Left ventricle myocardium superior (tissue), 1 donor: ENCODE data around the gene RGCC. TPM values are rescaled to one million over a fixed set of nuclear protein-coding genes. Genes with fewer than 3 reads are reported as not detected.
A peak's percentile ranks its signal among the peaks of the same experiment; 100 is the strongest.
"Not testable (repeated sequence)": the region's sequence is repeated elsewhere in the genome, so short reads cannot be mapped to it uniquely, and the experiment has no call there.

Experiments
- ATAC-seq: fragments of 200-7000 bp; cut with Tn5 transposase; one replicate; pipeline ENCODE4 v1.9.1; 2020; ENCODE audit warnings: mild to moderate bottlenecking, moderate library complexity
- DNase-seq: peaks from one replicate; pipeline ENCODE4 v3.0.0-alpha.2; 2020
- intact Hi-C: fragments of 100-400 bp; cut with micrococcal nuclease; formaldehyde crosslinking; loops from one replicate; pipeline ENCODE4 v1.11.0; 2022
- long read RNA-seq: library from polyadenylated mRNA; unstranded; transcript quantifications from one replicate; pipeline ENCODE4 v2.0.0, GENCODE V29; 2021
- total RNA-seq: library from RNA; stranded (reverse); fragmentation: NEBNext Ultra II Directional; extraction: Animal tissue kit (Norgen Biotek cat#: 25700); gene quantifications from one replicate; pipeline ENCODE4 v1.2.1, GENCODE V29; 2021
- donor health status: DM: no; HTN: yes; CAD: no; lungs with severe emphysema.

RGCC gene, protein sequence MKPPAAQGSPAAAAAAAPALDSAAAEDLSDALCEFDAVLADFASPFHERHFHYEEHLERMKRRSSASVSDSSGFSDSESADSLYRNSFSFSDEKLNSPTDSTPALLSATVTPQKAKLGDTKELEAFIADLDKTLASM
- total RNA-seq = 40.2 TPM
- long read RNA-seq, transcript RGCC-201 (5 exons, 960 nt) = major isoform, 58 of 62 reads
- long read RNA-seq, partial matches to known transcripts = 1 of 62 reads
- long read RNA-seq, other reads (novel, unspliced or antisense) = 3 of 62 reads

DNA sequence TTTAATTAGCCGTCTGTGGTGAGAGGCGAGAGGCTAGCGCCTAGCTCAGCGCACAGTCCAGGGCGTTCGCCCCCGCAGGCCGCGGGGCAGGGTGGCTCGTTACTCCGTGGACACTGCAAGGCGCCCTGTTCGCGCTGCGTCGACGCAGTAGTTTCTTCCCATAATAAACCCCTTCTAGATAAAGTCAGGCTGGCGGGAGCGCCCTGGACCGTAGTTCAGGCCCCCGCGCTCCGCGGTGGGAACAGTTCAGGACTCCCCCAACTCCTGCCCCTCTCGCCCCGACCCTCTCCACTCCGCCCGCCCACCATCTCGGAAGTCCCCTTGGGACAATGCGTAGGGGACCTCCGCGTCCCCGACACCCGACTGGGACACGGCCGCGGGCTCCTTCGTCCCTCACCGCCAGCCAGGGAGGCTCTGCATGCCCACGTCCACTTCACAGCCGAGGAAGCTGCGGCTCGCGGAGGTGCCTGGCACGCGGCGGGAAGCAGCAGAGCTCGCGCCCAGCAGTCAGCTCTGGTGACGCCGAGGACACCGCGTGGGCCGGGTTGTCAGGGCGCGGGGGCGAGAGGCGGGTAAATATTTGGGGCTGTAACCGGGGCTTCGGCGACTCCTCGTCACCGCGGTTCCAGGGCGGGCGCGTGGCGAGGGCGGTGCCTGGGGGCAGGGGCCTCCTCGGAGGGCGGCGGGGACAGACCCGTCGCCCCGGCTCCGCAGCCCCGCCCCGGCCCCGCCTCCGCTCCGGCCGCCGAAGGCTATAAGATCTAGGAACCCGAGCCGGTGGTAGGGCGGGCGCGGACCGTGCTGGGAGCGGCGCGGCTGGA lies at the start of gene RGCC:
Gene RGCC, plus strand, starts transcription at position 783 of the 821 bp plus-strand sequence. CDS start 158 bp downstream, outside the sequence.
- intact Hi-C loops = loop anchor here (5.0 kb wide), 1 partner anchor 195 kb away; no protein-coding TSS in a partner anchor
- peak; percentile 93 for ATAC-seq
- DNase-seq = peak; percentile 88

DNA sequence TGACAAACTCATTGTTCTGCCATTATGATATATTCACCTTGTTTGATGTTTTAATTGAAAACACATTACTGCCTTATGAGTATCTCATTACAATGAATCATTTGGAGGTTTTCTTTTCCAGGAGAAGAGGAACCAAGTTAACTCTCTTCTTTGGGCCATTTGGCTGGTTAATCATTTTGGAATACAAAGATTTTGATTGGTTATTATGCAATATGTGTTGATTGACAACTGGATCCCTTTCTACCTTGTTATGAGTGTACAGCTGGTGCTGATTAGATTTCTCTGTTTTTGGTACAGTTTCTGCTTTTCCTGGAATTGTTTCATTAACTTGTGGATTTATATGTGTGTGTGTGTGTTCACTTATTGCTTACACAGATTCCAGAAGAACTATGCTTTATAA lies 49.2 kb upstream of the RGCC start:
- intact Hi-C loops = no loop called here
- no peak for ATAC-seq
- no peak for DNase-seq

DNA sequence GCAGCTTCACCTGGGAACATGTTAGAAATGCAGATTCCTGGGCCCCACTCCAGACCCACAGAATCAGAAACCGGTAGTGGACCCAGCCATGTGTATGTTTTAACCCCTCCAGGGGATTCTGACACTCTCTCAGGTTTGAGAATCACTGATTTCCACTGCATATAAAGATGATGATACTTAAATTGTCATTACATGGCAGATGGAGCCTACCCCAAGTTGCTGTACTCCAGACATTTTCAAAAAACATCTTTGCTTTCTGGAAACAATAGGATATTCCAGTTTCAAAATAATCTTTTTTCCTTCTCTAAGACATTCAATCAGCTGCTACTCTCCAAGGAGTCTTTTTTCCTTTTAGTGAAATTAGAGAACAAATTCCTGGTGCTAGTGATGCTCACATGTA lies 48.6 kb upstream of the RGCC start:
- DNase-seq (no peak), ATAC-seq (no peak)
- intact Hi-C loops = no loop called here

DNA sequence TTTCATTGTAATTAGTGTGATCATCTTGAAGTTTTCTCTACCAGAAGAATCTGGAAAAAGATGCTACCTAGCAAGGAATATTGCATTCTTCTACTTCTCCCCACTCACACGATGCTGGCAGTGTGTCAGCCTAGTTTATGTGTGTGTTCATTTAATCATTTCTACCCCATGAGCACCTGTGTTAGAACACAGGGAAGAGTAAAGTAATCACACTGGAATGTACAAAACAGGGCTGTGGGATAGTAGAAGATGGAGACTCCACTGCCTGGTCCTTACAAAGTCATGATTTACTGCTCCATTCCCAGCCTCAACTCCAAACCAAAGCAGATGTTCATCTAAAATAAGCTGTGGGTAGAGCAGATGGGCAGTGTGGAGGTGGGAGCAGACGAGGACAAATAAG lies 47.7 kb upstream of the RGCC start:
- no peak for ATAC-seq
- intact Hi-C loops = no loop called here
- no peak for DNase-seq

DNA sequence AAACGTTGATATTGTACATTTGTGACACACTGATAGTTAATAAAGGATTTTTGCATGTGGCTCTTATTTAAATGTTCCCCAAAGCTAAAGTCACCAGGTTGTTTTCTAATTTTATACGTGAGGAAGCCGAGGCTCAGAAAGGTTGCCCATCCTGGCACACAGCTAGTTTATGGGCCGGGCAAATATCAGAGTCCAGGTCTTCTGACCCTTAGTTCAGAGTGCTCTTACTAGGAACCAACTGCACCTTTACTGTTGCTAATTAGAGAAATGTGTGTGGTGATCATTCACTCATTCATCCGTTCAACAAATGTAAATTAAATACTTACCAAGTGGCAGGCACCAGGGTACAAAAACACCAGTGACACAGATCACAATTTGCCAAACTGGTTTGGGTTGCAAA lies 46.3 kb upstream of the RGCC start:
- no peak for ATAC-seq
- DNase-seq = no peak
- intact Hi-C loops = no loop called here

DNA sequence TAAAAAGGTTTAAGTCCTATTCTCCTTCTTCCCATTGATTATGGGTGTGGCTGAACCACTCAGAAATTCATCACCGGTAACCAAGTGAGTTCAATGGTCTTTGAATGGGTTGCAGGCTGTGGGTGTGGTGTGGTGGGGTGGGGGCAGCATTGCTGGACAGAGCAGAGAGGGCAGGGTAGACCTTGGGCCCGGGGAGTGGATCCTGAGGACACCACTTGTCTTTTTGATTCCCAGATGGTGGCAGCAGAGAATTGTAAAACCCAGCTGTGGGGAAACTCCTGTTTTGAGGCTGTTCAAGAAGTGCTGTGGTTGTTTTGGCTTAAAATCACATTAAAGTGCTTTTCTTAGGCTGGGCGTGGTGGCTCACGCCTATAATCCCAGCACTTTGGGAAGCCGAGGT lies 45.8 kb upstream of the RGCC start:
- intact Hi-C loops = no loop called here
- ATAC-seq = peak; percentile 37
- DNase-seq = no peak

DNA sequence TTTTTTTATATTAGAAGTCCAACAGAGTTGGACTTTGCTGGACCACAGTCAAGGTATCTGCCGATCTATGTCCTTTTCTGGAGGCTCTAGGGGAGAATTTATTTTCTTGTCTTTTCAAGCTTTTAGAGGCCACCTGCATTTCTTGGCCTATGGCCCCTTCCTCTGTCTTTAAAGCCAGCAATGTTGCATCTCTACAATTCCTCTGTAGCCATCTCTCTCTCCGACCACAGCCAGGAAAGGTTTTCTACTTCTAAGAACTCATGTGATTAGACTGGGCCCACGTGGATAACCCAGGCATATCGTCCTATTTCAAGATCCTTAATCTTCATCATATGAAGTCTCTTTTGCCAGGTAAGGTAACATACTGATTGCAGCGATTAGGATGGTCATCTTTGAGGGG lies 43.5 kb upstream of the RGCC start:
- ATAC-seq = no peak
- DNase-seq = no peak
- intact Hi-C loops = no loop called here

DNA sequence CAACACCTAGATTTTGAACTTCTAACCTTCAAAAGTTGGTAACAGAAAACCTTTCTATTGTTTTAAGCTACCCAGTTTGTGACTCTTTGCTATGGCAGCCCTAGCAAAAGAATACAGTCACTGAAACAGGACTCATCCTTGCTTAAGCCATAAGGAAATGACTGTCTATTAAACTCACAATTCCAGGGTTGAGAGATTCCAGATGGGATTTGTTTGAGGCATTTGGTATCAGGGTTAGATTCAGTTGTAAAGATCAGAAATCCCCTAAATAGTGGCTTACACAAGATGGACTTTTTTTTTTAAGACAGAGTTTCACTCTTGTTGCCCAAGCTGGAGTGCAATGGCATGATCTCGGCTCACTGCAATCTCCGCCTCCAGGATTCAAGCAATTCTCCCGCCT lies 41.1 kb upstream of the RGCC start:
- no peak for ATAC-seq
- no peak for DNase-seq
- intact Hi-C loops = no loop called here

DNA sequence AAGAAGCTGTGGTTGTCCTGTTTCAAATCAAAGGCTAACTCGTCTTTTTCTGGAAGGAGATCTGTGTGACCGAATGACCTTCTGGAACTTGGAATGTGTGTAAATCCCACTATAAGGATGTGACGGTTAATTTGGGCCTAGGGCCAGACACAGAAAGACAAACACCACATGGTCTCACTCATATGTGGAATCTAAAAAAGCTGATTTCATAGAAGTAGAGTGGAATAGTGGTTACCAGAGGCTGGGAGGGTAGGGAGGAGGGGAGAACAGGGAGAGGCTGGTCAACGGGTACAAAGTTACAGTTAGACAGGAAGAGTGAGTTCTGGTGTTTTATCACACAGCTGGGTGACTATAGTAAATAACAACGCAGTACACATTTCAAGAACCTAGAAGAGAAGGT lies 39.3 kb upstream of the RGCC start:
- DNase-seq = no peak
- ATAC-seq = no peak
- intact Hi-C loops = no loop called here

DNA sequence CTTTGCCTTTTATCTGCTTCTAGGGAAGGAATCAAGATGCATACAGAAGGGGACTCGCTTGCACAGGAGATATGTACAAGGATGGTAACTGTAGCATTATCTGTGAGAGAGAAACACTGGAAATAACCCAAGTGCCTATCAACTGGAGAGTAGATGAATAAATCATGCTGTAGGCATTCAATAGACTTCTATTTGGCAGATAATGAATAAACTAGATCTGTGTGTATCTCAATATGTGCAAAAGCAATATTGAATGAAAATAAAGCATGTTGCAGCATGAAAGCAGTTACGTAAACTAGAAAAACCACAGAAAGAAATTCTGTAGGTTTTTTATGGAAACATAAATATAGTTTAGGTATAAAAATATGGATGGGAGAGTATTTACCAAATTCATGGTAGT lies 38.6 kb upstream of the RGCC start:
- ATAC-seq (no peak), DNase-seq (no peak)
- intact Hi-C loops = no loop called here

DNA sequence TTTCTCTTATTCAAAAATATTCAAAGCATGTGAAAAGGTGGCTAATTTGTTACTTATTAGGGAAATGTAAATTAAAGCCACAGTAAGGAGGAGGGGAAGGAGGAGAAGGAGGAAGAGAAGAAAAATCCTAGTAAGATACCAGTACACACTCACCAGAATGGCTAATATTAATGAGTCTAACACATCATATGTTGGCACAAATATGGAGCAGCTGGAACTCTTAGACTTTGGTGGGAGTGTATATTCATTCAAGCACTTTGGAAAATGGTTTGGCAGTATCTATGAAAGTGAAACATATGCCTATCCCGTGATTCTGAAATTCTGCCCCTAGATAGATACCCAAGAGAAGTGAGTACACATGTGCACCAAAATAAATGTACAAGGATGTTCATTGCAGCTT lies 38.1 kb upstream of the RGCC start:
- ATAC-seq = no peak
- DNase-seq = no peak
- intact Hi-C loops = no loop called here

DNA sequence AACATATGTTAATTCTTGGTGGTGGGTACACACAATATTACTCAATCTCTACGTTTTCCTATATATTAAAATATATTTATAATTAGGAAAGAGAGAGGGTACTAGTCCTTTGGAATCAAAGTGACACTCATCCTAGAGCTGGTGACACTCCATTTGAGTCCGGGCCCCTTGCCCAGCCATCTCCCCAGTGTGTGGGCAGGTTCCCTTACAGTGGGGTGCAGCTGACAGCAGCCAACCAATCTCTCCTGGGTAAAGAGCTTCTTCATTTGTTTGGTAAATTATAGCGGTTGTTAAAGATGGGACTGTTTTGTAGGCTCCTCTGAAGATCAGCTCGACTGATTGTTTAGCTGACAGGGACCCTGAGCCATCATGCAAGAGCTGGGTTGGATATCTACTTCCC lies 37.2 kb upstream of the RGCC start:
- no peak for ATAC-seq
- no peak for DNase-seq

DNA sequence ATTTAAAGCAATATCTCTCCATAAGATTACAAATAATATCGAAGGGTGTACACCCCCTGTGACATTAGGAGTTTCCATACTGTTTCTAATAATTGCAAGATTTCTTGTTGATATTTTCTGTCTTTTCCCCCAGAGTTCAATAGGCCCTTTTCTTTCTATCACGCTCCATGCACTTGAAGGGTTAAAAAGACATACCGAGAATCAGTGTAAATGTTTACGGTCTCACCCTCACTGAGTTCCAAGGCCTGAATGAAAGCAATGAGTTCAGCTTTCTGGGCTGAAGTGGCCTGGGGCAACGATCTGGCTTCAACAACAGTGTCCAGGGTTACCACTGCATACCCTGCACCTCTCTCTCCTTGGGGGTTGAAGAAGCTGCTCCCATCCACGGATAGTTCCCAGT lies 36.0 kb upstream of the RGCC start:
- intact Hi-C loops, DNase-seq, ATAC-seq: not testable (repeated sequence)

More for the DNA sequence above, 37.2 kb upstream of the RGCC start:
- intact Hi-C loops = no loop called here

DNA sequence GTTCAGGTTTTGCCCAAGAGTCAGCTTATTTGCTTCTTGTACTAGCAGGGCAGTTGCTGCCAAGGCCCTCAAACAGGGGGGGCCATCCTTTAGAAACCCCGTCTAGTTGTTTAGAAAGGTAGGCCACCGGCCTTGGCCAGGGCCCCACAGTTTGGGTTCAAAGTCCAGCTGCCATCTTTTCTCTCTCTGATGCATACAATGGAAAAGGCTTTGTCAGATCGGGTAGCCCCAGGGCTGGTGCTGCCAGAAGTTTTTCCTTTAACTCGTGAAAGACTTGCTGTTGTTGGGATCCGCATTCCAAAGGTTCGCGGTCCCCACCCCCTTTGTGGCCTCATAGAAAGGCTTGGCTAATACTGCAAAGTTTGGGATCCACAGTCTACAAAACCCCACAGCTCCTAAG lies 35.4 kb upstream of the RGCC start:
- intact Hi-C loops, ATAC-seq, DNase-seq: not testable (repeated sequence)

DNA sequence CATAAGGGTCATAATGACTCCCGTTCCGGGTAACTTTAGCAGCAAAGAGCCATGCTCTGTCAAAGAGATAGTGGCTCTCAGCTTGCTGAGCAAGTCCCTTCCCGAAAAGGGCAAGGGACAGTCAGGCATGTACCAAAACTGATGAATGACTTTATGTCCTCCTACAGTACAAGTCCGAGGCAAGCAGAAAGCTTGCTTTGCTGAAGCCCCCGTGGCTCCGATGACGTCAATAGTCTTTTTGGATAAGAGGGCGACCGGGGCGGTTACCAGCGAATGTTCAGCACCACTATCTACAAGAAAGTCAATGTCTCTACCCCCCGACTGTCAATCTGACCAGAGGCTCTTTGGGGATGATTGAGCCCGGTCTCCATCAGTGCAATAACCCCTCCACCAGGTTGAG lies 34.1 kb upstream of the RGCC start:
- DNase-seq, intact Hi-C loops, ATAC-seq: not testable (repeated sequence)

DNA sequence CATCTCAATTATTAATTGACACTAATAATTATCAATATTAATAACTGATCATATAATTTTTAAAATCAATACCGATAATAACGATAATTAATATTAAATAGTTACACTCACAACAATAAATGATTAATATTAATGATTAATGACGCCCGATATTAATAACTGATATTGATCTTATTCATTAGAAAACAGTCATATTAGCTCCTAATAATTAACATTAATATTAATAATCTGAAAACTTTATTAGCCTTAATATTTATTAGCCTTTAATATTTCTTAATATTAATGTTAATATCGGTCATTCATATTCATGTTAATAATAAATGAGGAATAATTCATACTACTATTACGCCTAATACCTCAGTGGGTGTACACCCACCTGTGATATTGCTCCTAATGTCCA lies 32.7 kb upstream of the RGCC start:
- DNase-seq, intact Hi-C loops, ATAC-seq: not testable (repeated sequence)

DNA sequence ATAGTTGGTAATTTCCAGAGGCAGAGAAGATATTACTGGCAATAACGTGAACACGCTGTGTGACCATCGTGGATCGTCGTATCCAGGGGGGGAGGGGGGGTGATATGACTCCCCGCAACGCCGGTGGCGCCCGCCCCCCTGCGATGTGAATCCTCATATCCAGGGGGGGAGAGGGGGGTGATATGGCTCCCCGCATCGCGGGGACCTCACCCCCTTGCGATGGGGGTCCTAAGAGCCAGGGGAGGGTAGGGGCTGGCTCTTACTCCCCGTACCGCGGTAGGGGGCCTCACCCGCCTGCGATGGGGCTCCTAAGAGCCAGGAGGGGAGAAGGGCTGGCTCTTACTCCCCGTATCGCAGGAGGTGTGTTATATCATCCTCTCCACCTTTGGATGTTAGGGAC lies 31.3 kb upstream of the RGCC start:
- no peak for DNase-seq
- no peak for ATAC-seq
- intact Hi-C loops = no loop called here

DNA sequence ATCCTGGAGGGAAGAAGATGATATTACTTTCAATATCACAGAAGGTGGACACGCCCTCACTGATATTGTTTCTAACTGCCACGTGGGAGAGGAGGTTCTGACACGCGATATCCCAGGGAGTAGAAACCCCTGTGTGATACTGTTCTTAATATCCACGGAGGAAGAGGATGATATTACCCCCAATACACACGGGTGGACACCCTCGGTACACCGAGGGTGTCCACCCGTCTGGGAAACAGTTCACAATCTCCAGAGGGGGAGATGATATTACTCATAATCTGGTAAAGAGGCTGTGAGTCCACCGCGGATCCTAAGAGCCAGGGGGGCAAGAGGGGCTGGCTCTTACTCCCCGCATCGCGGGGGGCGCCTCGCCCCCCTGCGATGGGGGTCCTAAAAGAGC lies 29.7 kb upstream of the RGCC start:
- ATAC-seq = no peak
- no peak for DNase-seq
- intact Hi-C loops = no loop called here

DNA sequence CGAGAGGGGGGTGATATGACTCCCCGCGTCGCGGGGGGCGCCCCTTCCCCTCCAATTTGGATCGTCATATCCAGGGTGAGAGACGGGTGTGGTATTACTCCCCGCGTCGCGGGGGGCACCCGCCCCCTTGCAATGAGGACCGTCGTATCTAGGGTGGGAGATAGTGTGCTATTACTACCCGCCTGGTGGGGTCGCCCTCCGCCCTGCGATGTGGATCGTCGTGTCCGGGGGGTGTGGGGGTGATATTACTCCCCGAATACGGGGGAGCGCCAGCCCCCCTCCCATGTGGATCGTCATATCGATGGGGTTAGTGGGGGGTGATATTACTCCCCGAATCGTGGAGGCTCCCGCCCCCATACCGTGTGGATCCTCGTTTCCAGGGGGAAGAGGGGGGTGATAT lies 29.2 kb upstream of the RGCC start:
- intact Hi-C loops = no loop called here
- DNase-seq (no peak), ATAC-seq (peak; percentile 11)

DNA sequence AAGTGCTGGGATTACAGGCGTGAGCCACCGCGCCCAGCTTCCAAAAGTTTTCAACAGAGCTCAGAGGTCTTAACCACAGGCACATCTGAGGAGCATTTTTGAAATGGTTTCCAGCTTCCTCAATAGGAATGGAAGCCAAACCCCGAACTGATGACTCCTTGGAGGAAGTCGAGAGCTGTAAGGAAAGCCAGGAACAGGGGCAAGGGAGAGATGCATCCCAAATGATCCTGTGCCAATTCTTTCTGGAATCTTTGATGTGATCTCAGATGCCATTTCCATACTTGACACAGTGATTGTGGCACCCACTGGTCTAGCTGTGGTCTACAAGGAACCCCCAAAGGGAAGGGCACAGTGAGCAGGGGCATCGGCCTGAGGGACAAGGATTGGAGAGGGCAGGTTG lies 23.3 kb upstream of the RGCC start:
- ATAC-seq, DNase-seq, intact Hi-C loops: not testable (repeated sequence)
